GM23248 (cell line): ENCODE data around the gene CROCC. TPM values are rescaled to one million over a fixed set of nuclear protein-coding genes. Genes with fewer than 3 reads are reported as not detected.

Experiments used
- DNase-seq: peaks from one replicate; pipeline ENCODE4 v3.0.0-alpha.2; 2015
- H2AFZ ChIP-seq: fragments of 200-600 bp; sonication (generic); 2 replicates; pipeline ENCODE4 v1.6.1; 2016; ENCODE audit warnings: antibody characterized with exemption
- H3F3A ChIP-seq: fragments of 200-600 bp; sonication (generic); 2 replicates; pipeline ENCODE4 v1.6.1; 2016; ENCODE audit warnings: mild to moderate bottlenecking, antibody characterized with exemption, mixed run types; ENCODE audit not compliant: insufficient read depth
- H3K27ac ChIP-seq: fragments of 200-600 bp; sonication (generic); 2 replicates; pipeline ENCODE4 v1.5.1; 2016; ENCODE audit warnings: mild to moderate bottlenecking
- H3K27me3 ChIP-seq: fragments of 200-600 bp; sonication (generic); replicated peaks from 2 replicates; pipeline ENCODE4 v1.6.1; 2016; ENCODE audit warnings: mild to moderate bottlenecking; ENCODE audit not compliant: insufficient read depth
- H3K36me3 ChIP-seq: fragments of 200-600 bp; sonication (generic); 2 replicates; pipeline ENCODE4 v1.6.1; 2016; ENCODE audit warnings: low read depth, mild to moderate bottlenecking
- H3K4me1 ChIP-seq: fragments of 200-600 bp; sonication (generic); 2 replicates; pipeline ENCODE4 v1.6.1; 2016; ENCODE audit warnings: mild to moderate bottlenecking; ENCODE audit not compliant: insufficient read depth
- H3K4me2 ChIP-seq: fragments of 200-600 bp; sonication (generic); one replicate; pipeline ENCODE4 v1.6.1; 2016; ENCODE audit warnings: mild to moderate bottlenecking; ENCODE audit not compliant: unreplicated experiment
- H3K4me3 ChIP-seq: fragments of 200-600 bp; sonication (generic); 2 replicates; pipeline ENCODE4 v1.5.1; 2016; ENCODE audit warnings: mild to moderate bottlenecking
- H3K79me2 ChIP-seq: fragments of 200-600 bp; sonication (generic); 2 replicates; pipeline ENCODE4 v1.6.1; 2016; ENCODE audit warnings: mild to moderate bottlenecking; ENCODE audit not compliant: insufficient read depth
- H3K9ac ChIP-seq: fragments of 200-600 bp; sonication (generic); 2 replicates; pipeline ENCODE4 v1.6.1; 2016; ENCODE audit warnings: mild to moderate bottlenecking
- H3K9me2 ChIP-seq: fragments of 200-600 bp; sonication (generic); 2 replicates; pipeline ENCODE4 v1.6.1; 2016; ENCODE audit warnings: mixed run types, mild to moderate bottlenecking, moderate library complexity; ENCODE audit not compliant: insufficient read depth
- H3K9me3 ChIP-seq: fragments of 200-600 bp; sonication (generic); one replicate; pipeline ENCODE4 v1.6.1; 2017; ENCODE audit warnings: low read depth
- H4K20me1 ChIP-seq: fragments of 200-600 bp; sonication (generic); 2 replicates; pipeline ENCODE4 v1.6.0; 2016; ENCODE audit not compliant: insufficient read depth
- EZH2 ChIP-seq: fragments of 200-600 bp; sonication (generic); IDR thresholded peaks from 2 replicates; pipeline ENCODE4 v1.6.1; 2018; ENCODE audit warnings: antibody characterized with exemption, mild to moderate bottlenecking; ENCODE audit not compliant: insufficient read depth, poor library complexity, severe bottlenecking
- EZH2phosphoT487 ChIP-seq: fragments of 200-600 bp; sonication (generic); IDR thresholded peaks from 2 replicates; pipeline ENCODE4 v1.6.1; 2018; ENCODE audit warnings: antibody characterized with exemption, moderate library complexity, mild to moderate bottlenecking, low read depth; ENCODE audit not compliant: insufficient read depth
- WGBS, 2 experiments: methylation state at CpG; one replicate each; pipeline ENCODE4 v1.1.6; 2015 to 2017; ENCODE audit warnings: low lambda C conversion rate in 2 of 2, low coverage in 1 of 2; ENCODE audit errors: missing lambda C conversion rate in 2 of 2; 5-methylcytosine and 5-hydroxymethylcytosine counted together
- in situ Hi-C: fragments of 300-500 bp; cut with MboI; formaldehyde crosslinking; loops from 2 replicates; pipeline ENCODE4 v1.15.0; 2020
- polyA plus RNA-seq: library from polyadenylated mRNA; unstranded; fragments of >200 nt; fragmentation: Nextera tagmentation; extraction: Ambion mirVana; gene quantifications from 2 replicates; pipeline ENCODE4 v1.2.1, GENCODE V29; 2016
- total RNA-seq: library from RNA; depleted of rRNA; stranded (reverse); fragments of >200 nt; shearing (Covaris generic); gene quantifications from 2 replicates; pipeline ENCODE4 v1.2.3, GENCODE V29; 2014

The CROCC gene
- total and polyA plus RNA-seq, 2 experiments from 2014 or later, result 5.2 to 17.6 TPM

DNA sequence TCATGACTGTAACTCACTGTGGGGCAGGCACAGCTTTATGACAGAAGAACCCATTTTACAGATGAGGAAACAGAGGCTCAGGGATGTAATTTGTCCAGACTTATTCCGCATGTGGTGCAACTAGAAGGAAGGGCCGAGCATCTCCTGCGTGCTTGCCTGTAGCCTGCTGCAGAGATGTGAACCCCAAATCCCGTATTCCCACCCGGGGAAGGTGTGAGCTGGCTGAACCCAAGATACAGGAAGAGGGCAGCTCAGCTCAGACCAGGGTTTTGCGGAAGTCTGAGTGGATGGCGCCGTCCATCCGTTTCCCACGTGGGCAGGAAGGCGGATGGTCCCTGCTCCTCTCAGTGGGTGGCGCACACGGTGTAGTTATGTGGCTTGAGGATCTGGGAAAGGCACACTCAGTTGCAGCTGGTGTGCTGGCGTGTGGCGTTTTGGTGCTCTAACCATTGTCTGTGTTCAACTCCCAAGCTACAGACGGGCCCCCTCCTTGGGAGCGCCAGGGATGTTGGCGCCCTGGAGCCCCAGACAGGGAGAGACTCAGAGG is 1.2 kb downstream of the CROCC start:
- in situ Hi-C loops, result no loop called here
- no peaks in the 10 kb centered on the region for H3K79me2 ChIP-seq
- no peaks in the 10 kb centered on the region for H3K4me1 ChIP-seq
- 68 to 71% methylated on average over 18 of the region's 18 CpGs for WGBS, 2 experiments
- H4K20me1 ChIP-seq, result no peaks in the 10 kb centered on the region
- no peak overlapping the region for H2AFZ ChIP-seq
- H3K4me2 ChIP-seq, result no peak overlapping the region
- no peak overlapping the region for H3K27ac ChIP-seq
- H3K9me3 ChIP-seq, result no peaks in the 10 kb centered on the region
- no peaks in the 10 kb centered on the region; the same call in 1 of the 2 replicates for H3K27me3 ChIP-seq
- TF ChIP-seq EZH2phosphoT487, result no peak
- TF ChIP-seq EZH2, result no peak
- no peaks in the 10 kb centered on the region for H3K36me3 ChIP-seq
- no peak overlapping the region for H3K9ac ChIP-seq
- no peak overlapping the region for H3K4me3 ChIP-seq
- no peaks in the 10 kb centered on the region for H3F3A ChIP-seq
- H3K9me2 ChIP-seq, result no peaks in the 10 kb centered on the region
- DNase-seq, result no peak

DNA sequence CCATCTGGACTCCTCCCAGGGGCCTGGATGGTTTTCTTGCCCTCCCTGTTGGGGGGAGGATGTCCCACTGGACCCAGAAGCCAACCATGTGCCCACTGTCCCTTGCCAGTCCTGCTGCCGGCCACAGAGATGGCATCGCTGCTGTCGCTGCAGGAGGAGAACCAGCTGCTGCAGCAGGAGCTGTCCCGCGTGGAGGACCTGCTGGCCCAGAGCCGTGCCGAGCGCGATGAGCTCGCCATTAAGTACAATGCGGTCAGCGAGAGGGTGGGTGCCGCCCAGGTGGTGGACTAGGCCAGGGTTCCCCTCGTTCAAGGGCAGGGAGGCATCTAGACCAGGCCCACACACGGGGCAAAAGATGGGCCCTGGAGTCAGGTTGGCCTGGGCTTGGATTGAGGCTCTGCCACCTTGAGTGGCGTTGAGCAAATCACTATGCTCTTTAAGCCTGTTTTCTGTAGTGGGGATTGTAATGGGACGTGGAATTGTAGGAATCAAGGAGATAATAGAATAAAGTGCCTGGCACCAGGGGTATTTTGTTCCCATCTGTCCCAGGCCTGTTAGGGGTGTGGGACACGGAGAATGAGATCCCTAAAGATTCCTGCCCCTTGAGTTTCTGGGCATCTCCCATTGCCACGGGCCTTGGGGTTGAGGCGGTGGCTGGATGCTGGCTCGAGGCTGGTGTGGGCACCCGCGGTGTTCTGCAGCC is 2.6 kb downstream of the CROCC start:
- no peaks in the 10 kb centered on the region; the same call in 1 of the 2 replicates for H3K27me3 ChIP-seq
- in situ Hi-C loops, result no loop called here
- H4K20me1 ChIP-seq, result no peaks in the 10 kb centered on the region

GRCh38 chr1:16924919-16925477 is 3.3 kb downstream of the CROCC start:
- TF ChIP-seq EZH2 (no peak), EZH2phosphoT487 (no peak)
- Histone ChIP-seq H3K4me2 (no peak overlapping the region), H3K79me2 (no peaks in the 10 kb centered on the region), H3K4me3 (no peak overlapping the region), H3K9ac (no peak overlapping the region), H3K9me2 (no peaks in the 10 kb centered on the region), H3F3A (no peaks in the 10 kb centered on the region), H2AFZ (no peak overlapping the region), H3K36me3 (no peaks in the 10 kb centered on the region), H3K9me3 (no peaks in the 10 kb centered on the region), H3K27me3 (no peaks in the 10 kb centered on the region; the same call in 1 of the 2 replicates), H4K20me1 (no peaks in the 10 kb centered on the region), H3K27ac (no peak overlapping the region), H3K4me1 (no peaks in the 10 kb centered on the region)
- 75 to 79% methylated on average over 13 of the region's 13 CpGs for WGBS, 2 experiments
- in situ Hi-C loops, result no loop called here
- no peak for DNase-seq

More for the DNA sequence above, 2.6 kb downstream of the CROCC start:
- Histone ChIP-seq H3K9me3 (no peaks in the 10 kb centered on the region), H2AFZ (no peak overlapping the region), H3K36me3 (no peaks in the 10 kb centered on the region), H3K9ac (no peak overlapping the region), H3K4me2 (no peak overlapping the region), H3K4me3 (no peak overlapping the region), H3K79me2 (no peaks in the 10 kb centered on the region), H3K27ac (no peak overlapping the region), H3K4me1 (no peaks in the 10 kb centered on the region), H3K9me2 (no peaks in the 10 kb centered on the region), H3F3A (no peaks in the 10 kb centered on the region)
- TF ChIP-seq EZH2 (no peak), EZH2phosphoT487 (no peak)
- WGBS, 2 experiments, result 82 to 86% methylated on average over 23 of the region's 23 CpGs
- DNase-seq, result no peak

- H3K9me3 ChIP-seq, result no peaks in the 10 kb centered on the region
- no peaks in the 10 kb centered on the region for H3K4me1 ChIP-seq
- TF ChIP-seq EZH2phosphoT487, result no peak
- no peak for TF ChIP-seq EZH2
- H3K9ac ChIP-seq, result no peak overlapping the region
- in situ Hi-C loops, result no loop called here
- H3K79me2 ChIP-seq, result no peaks in the 10 kb centered on the region
- no peak overlapping the region for H3K4me2 ChIP-seq
- H3K27ac ChIP-seq, result no peak overlapping the region
- H3K4me3 ChIP-seq, result no peak overlapping the region
- H3K36me3 ChIP-seq, result no peaks in the 10 kb centered on the region
- H2AFZ ChIP-seq, result no peak overlapping the region
- H3K27me3 ChIP-seq, result no peaks in the 10 kb centered on the region; the same call in 1 of the 2 replicates
- WGBS, 2 experiments, result 76 to 77% methylated on average over 13 of the region's 13 CpGs
- no peaks in the 10 kb centered on the region for H3K9me2 ChIP-seq
- no peaks in the 10 kb centered on the region for H4K20me1 ChIP-seq
- H3F3A ChIP-seq, result no peaks in the 10 kb centered on the region
- no peak for DNase-seq
Measured at GRCh38 chr1:16925635-16926490, 4.1 kb downstream of the CROCC start.
